Fibroblast of lung (primary cell): ENCODE results near the gene METTL16.

Source experiments
- CTCF ChIP-seq, 2 donors: IDR thresholded peaks in 1 of 2; conservative IDR thresholded peaks in 1 of 2; 1 replicate in 1 of 2; 2 replicates in 1 of 2; pipeline ENCODE4 v1.5.1; 2011 to 2012; ENCODE audit warnings: low read length in 2 of 2, control low read depth in 1 of 2, inconsistent platforms in 1 of 2, low read depth in 1 of 2, mild to moderate bottlenecking in 1 of 2
- EZH2 ChIP-seq: IDR thresholded peaks from 2 replicates; pipeline ENCODE4 v1.5.1; 2012; ENCODE audit warnings: low read length, control low read depth, mild to moderate bottlenecking; ENCODE audit errors: missing control alignments

GRCh38 chr17:2466931-2467330, 44.8 kb downstream of the METTL16 start:
- no peak for TF ChIP-seq CTCF (conservative IDR thresholded peaks at IDR 0.05 in 1 of 2, IDR thresholded peaks at IDR 0.05 in 1 of 2; ENCODE audit: low read depth in 1 of 2, low read length in 2 of 2)
- no peak for TF ChIP-seq EZH2
